ENCODE data around the gene MYL12B.
A peak's percentile ranks its signal among the peaks of the same experiment; 100 is the strongest.
"Not testable (repeated sequence)": the region's sequence is repeated elsewhere in the genome, so short reads cannot be mapped to it uniquely, and the experiment has no call there.

The MYL12B gene

GRCh38 chr18:3305933-3306332, 44.0 kb downstream of the MYL12B start:
- DNase-seq, result peak; percentile 93
- TF ChIP-seq CTCF (IDR thresholded peaks at IDR 0.05; ENCODE audit: low read depth, low read length, missing control alignments), result no peak
- Histone ChIP-seq H3K4me3 (ENCODE audit: low read depth, low read length) (no peak overlapping the region), H3K36me3 (replicated peaks) (no peaks in the 10 kb centered on the region), H3K27me3 (replicated peaks) (no peaks in the 10 kb centered on the region), H3K27ac (peak overlapping the region; percentile 91)
- in situ Hi-C loops (cut with HindIII; ENCODE audit: low pct_ligation_motif_present, low sequenced_read_pairs), result no loop called here

GRCh38 chr18:3306391-3306790, 44.5 kb downstream of the MYL12B start:
- in situ Hi-C loops (cut with HindIII; ENCODE audit: low pct_ligation_motif_present, low sequenced_read_pairs), result no loop called here

GRCh38 chr18:3313685-3314084, 51.8 kb downstream of the MYL12B start:
- DNase-seq, result no peak
- H3K4me3 ChIP-seq (ENCODE audit: low read depth, low read length), result no peak overlapping the region
- no peak for TF ChIP-seq CTCF (IDR thresholded peaks at IDR 0.05; ENCODE audit: low read depth, low read length, missing control alignments)
- H3K36me3 ChIP-seq (replicated peaks), result no peaks in the 10 kb centered on the region
- no peaks in the 10 kb centered on the region for H3K27me3 ChIP-seq (replicated peaks)
- no peak overlapping the region for H3K27ac ChIP-seq
- in situ Hi-C loops (cut with HindIII; ENCODE audit: low pct_ligation_motif_present, low sequenced_read_pairs), result no loop called here

More at GRCh38 chr18:3306391-3306790, 44.5 kb downstream of the MYL12B start:
- no peaks in the 10 kb centered on the region for H3K27me3 ChIP-seq (replicated peaks)
- H3K4me3 ChIP-seq (ENCODE audit: low read depth, low read length), result no peak overlapping the region
- peak overlapping the region; percentile 91 for H3K27ac ChIP-seq
- no peak for TF ChIP-seq CTCF (IDR thresholded peaks at IDR 0.05; ENCODE audit: low read depth, low read length, missing control alignments)
- DNase-seq, result no peak
- H3K36me3 ChIP-seq (replicated peaks), result no peaks in the 10 kb centered on the region

GRCh38 chr18:3315344-3315743, 53.4 kb downstream of the MYL12B start:
- H3K27ac ChIP-seq; H3K36me3 ChIP-seq (replicated peaks); DNase-seq; H3K27me3 ChIP-seq (replicated peaks); H3K4me3 ChIP-seq (ENCODE audit: low read depth, low read length); in situ Hi-C loops (cut with HindIII; ENCODE audit: low pct_ligation_motif_present, low sequenced_read_pairs): not testable (repeated sequence)

- Histone ChIP-seq H3K27ac (no peak overlapping the region), H3K4me3 (ENCODE audit: low read depth, low read length) (no peak overlapping the region), H3K36me3 (replicated peaks) (no peaks in the 10 kb centered on the region), H3K27me3 (replicated peaks) (no peaks in the 10 kb centered on the region)
- peak; percentile 33 for DNase-seq
- in situ Hi-C loops (cut with HindIII; ENCODE audit: low pct_ligation_motif_present, low sequenced_read_pairs), result no loop called here
- TF ChIP-seq CTCF (IDR thresholded peaks at IDR 0.05; ENCODE audit: low read depth, low read length, missing control alignments), result no peak
Observed at GRCh38 chr18:3319399-3319798, 57.5 kb downstream of the MYL12B start.

- DNase-seq, result no peak
- Histone ChIP-seq H3K36me3 (replicated peaks) (no peaks in the 10 kb centered on the region), H3K4me3 (ENCODE audit: low read depth, low read length) (no peak overlapping the region), H3K27ac (no peak overlapping the region), H3K27me3 (replicated peaks) (no peaks in the 10 kb centered on the region)
- TF ChIP-seq CTCF (IDR thresholded peaks at IDR 0.05; ENCODE audit: low read depth, low read length, missing control alignments), result no peak
- in situ Hi-C loops (cut with HindIII; ENCODE audit: low pct_ligation_motif_present, low sequenced_read_pairs), result no loop called here
Observed at GRCh38 chr18:3319894-3320454, 58.0 kb downstream of the MYL12B start.
